Activated gamma-delta T cell treated with anti-CD3 and anti-CD28 coated beads, Interleukin-2, amount 50 U/mL, for 16 hours (primary cell): ENCODE data around the gene SORT1.
"Not testable (repeated sequence)": the region's sequence is repeated elsewhere in the genome, so short reads cannot be mapped to it uniquely, and the experiment has no call there.

Source experiments
- DNase-seq: peaks from one replicate; pipeline ENCODE4 v3.0.0-alpha.2; 2020; ENCODE audit warnings: low read depth

SORT1 gene

GRCh38 chr1:109396871-109397580 is 692 bp downstream of the SORT1 start:
- no peak for DNase-seq

- no peak for DNase-seq
Observed at GRCh38 chr1:109396513-109396839, 1.2 kb downstream of the SORT1 start.

GRCh38 chr1:109395602-109396512 is 1.9 kb downstream of the SORT1 start:
- no peak for DNase-seq

- DNase-seq = not testable (repeated sequence)
Observed at GRCh38 chr1:109395282-109395599, 2.5 kb downstream of the SORT1 start.

GRCh38 chr1:109394591-109395281 is 3.0 kb downstream of the SORT1 start:
- DNase-seq = no peak

GRCh38 chr1:109393617-109394233 is 4.0 kb downstream of the SORT1 start:
- DNase-seq = no peak

GRCh38 chr1:109392788-109393616 is 4.7 kb downstream of the SORT1 start:
- DNase-seq = no peak

- no peak for DNase-seq
Observed at GRCh38 chr1:109392037-109392787, 5.5 kb downstream of the SORT1 start.

- no peak for DNase-seq
Observed at GRCh38 chr1:109391626-109392025, 6.1 kb downstream of the SORT1 start.

- no peak for DNase-seq
Observed at GRCh38 chr1:109391157-109391556, 6.6 kb downstream of the SORT1 start.

- DNase-seq = no peak
Observed at GRCh38 chr1:109389638-109390341, 7.9 kb downstream of the SORT1 start.

- DNase-seq = no peak
Observed at GRCh38 chr1:109388884-109389637, 8.7 kb downstream of the SORT1 start.

- no peak for DNase-seq
Observed at GRCh38 chr1:109388208-109388711, 9.5 kb downstream of the SORT1 start.

- no peak for DNase-seq
Observed at GRCh38 chr1:109386054-109386717, 11.5 kb downstream of the SORT1 start.

GRCh38 chr1:109385417-109385816 is 12.3 kb downstream of the SORT1 start:
- no peak for DNase-seq

GRCh38 chr1:109383854-109384253 is 13.9 kb downstream of the SORT1 start:
- no peak for DNase-seq

GRCh38 chr1:109383087-109383779 is 14.5 kb downstream of the SORT1 start:
- DNase-seq = no peak

GRCh38 chr1:109381573-109381972 is 16.1 kb downstream of the SORT1 start:
- DNase-seq = no peak
